ENCODE results near the gene SMARCAD1.

DNA sequence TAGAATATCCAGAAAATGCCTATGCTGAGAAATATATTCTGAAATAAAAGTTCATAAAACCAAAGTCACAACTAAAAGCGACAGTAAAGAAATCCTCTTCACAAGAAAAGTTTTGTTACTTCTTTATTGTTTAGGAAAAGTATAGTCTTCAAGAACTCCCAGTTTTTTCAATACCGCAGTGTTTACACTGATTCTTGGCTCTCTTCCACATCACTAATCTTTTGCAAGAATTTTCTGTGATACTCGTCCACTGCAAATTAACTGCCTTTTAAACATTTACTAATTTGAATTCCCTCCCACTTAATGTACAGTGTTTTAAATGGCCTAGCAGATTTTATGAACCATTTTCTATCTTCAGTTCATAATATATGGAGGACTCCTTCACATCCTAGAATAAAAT, 69.9 kb downstream of the SMARCAD1 start:
- TF ChIP-seq POLR2A (IDR thresholded peaks at IDR 0.05), result no peak
- TF ChIP-seq, protein P1, sequence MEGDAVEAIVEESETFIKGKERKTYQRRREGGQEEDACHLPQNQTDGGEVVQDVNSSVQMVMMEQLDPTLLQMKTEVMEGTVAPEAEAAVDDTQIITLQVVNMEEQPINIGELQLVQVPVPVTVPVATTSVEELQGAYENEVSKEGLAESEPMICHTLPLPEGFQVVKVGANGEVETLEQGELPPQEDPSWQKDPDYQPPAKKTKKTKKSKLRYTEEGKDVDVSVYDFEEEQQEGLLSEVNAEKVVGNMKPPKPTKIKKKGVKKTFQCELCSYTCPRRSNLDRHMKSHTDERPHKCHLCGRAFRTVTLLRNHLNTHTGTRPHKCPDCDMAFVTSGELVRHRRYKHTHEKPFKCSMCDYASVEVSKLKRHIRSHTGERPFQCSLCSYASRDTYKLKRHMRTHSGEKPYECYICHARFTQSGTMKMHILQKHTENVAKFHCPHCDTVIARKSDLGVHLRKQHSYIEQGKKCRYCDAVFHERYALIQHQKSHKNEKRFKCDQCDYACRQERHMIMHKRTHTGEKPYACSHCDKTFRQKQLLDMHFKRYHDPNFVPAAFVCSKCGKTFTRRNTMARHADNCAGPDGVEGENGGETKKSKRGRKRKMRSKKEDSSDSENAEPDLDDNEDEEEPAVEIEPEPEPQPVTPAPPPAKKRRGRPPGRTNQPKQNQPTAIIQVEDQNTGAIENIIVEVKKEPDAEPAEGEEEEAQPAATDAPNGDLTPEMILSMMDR (IDR thresholded peaks at IDR 0.05), result no peak

Measured in right lobe of liver (tissue), 4 donors.